Esophagus muscularis mucosa (tissue), 4 donors: Measurements from ENCODE around the gene TMEM198. TPM values are rescaled to one million over a fixed set of nuclear protein-coding genes. Genes with fewer than 3 reads are reported as not detected.

Source experiments
- DNase-seq: peaks from one replicate; pipeline ENCODE4 v3.0.0-alpha.2; 2017; ENCODE audit errors: extremely low spot score
- H3K27ac ChIP-seq, 4 donors: fragments of 200-600 bp; sonication (generic); replicated peaks in 1 of 4; 1 replicate in 3 of 4; 2 replicates in 1 of 4; pipeline ENCODE4 v1.5.1; 2016 to 2019; ENCODE audit warnings: mild to moderate bottlenecking in 1 of 4
- H3K27me3 ChIP-seq, 4 donors: fragments of 200-600 bp; sonication (generic); one replicate each; pipeline versions ENCODE4 v1.5.1 to v1.6.0; 2016 to 2019
- H3K36me3 ChIP-seq, 4 donors: fragments of 200-600 bp; sonication (generic); one replicate each; pipeline ENCODE4 v1.5.1; 2016 to 2019
- H3K4me1 ChIP-seq, 4 donors: fragments of 200-600 bp; sonication (generic); one replicate each; pipeline ENCODE4 v1.5.1; 2016 to 2019
- H3K4me3 ChIP-seq, 4 donors: fragments of 200-600 bp; sonication (generic); 1 replicate in 2 of 4; 2 replicates in 2 of 4; pipeline ENCODE4 v1.5.1; 2016 to 2019; ENCODE audit warnings: mild to moderate bottlenecking in 4 of 4, moderate library complexity in 1 of 4
- H3K9me3 ChIP-seq, 4 donors: fragments of 200-600 bp; sonication (generic); 1 replicate in 3 of 4; 2 replicates in 1 of 4; pipeline ENCODE4 v1.5.1; 2016 to 2019
- EP300 ChIP-seq: sonication (generic); formaldehyde crosslinking; IDR thresholded peaks from one replicate; pipeline ENCODE4 v1.6.1; 2017; ENCODE audit warnings: antibody characterized with exemption
- POLR2A ChIP-seq: fragments of 450-650 bp; IDR thresholded peaks from one replicate; pipeline ENCODE4 v1.6.1; 2017; ENCODE audit warnings: antibody characterized with exemption, moderate library complexity, mild to moderate bottlenecking, low read depth
- POLR2AphosphoS5 ChIP-seq, 2 donors: sonication (generic); formaldehyde crosslinking; IDR thresholded peaks; one replicate each; pipeline ENCODE4 v1.6.1; 2017; ENCODE audit warnings: antibody characterized with exemption in 2 of 2
- WGBS: methylation state at CpG from one replicate; pipeline ENCODE4 v1.1.5; 2018; 5-methylcytosine and 5-hydroxymethylcytosine counted together
- intact Hi-C: fragments of 100-400 bp; cut with DNase I; formaldehyde crosslinking; loops from one replicate; pipeline ENCODE4 v1.15.1; 2023
- total RNA-seq, 4 donors: library from RNA; depleted of rRNA; stranded (reverse); fragments of >200 nt; gene quantifications; one replicate each; pipeline versions ENCODE4 v1.1.0 to v1.2.1, GENCODE V29; 2016
- TF ChIP-seq, protein P1 (sequence below), 3 experiments: fragments of 200-600 bp in 2 of 3; fragments of 450-650 bp in 1 of 3; sonication (generic) in 2 of 3; IDR thresholded peaks; one replicate each; pipeline ENCODE4 v1.5.1; 2017 to 2019; ENCODE audit warnings: antibody characterized with exemption in 3 of 3, mild to moderate bottlenecking in 2 of 3, moderate library complexity in 1 of 3

TMEM198 gene
- total RNA-seq, 4 donors from 2014 or later: 3.7 to 4.7 (median 4.2) TPM

GRCh38 chr2:219575566-219576504 is 32.0 kb downstream of the TMEM198 start:
- no peak overlapping the region for H3K4me3 ChIP-seq
- WGBS: 94% methylated on average over 6 of the region's 6 CpGs
- H3K36me3 ChIP-seq: no peaks in the 10 kb centered on the region
- intact Hi-C loops: no loop called here
- TF ChIP-seq, protein P1, sequence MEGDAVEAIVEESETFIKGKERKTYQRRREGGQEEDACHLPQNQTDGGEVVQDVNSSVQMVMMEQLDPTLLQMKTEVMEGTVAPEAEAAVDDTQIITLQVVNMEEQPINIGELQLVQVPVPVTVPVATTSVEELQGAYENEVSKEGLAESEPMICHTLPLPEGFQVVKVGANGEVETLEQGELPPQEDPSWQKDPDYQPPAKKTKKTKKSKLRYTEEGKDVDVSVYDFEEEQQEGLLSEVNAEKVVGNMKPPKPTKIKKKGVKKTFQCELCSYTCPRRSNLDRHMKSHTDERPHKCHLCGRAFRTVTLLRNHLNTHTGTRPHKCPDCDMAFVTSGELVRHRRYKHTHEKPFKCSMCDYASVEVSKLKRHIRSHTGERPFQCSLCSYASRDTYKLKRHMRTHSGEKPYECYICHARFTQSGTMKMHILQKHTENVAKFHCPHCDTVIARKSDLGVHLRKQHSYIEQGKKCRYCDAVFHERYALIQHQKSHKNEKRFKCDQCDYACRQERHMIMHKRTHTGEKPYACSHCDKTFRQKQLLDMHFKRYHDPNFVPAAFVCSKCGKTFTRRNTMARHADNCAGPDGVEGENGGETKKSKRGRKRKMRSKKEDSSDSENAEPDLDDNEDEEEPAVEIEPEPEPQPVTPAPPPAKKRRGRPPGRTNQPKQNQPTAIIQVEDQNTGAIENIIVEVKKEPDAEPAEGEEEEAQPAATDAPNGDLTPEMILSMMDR (IDR thresholded peaks at IDR 0.05): no peak
- no peak for TF ChIP-seq POLR2A
- TF ChIP-seq EP300: no peak
- no peak for TF ChIP-seq POLR2AphosphoS5 (IDR thresholded peaks at IDR 0.05)
- peaks cover 7 to 11% (median 10%) of the 10 kb centered on the region in 4 donors for H3K4me1 ChIP-seq
- H3K9me3 ChIP-seq: no peaks in the 10 kb centered on the region
- no peak overlapping the region for H3K27ac ChIP-seq
- peaks cover 0 to 45% (median 0%) of the 10 kb centered on the region in 4 donors for H3K27me3 ChIP-seq
- no peak for DNase-seq

DNA sequence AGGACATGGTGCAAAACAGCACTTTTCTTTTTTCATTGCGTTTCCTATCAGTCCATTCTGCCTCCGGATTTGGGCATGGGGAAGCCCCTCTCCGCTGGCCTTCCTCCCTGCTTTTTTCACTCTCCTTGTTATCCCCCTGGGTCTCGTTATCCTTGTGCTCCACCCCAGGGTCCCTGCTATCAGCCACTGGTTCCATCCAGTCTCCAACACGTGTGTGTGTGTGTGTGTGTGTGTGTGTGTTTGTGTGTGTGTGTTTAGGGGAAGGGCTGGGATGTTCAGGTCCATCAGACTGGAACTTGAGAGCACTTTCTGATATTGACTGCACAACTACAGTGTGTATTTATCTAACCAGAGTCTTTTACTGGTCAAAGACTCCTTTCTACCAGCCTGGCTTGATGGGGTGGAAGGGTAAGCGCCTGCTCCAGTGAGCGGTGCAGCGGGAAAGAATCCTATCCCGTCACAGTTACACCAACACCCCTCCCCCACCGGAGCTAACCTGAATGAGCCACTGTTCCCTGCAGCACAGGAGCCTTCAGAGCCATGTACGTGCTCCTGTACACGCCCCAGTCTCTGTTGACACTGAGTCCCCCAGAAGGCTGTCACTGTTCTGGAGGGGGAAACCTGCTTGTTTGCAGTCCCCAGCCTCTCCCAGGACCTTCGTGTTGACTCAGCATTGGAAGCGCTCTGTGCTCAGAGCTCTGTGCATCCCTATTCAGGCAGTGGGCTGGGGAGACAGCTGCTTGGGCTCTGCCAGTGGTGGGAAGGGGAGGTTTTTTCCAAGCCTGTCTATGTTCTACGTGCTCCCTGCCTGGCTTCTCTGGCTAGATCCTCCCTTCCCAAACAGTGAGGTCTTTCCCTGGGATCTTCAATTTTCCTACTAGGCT is 32.9 kb downstream of the TMEM198 start:
- 29% methylated on average over 15 of the region's 15 CpGs for WGBS

GRCh38 chr2:219578811-219579613 is 35.2 kb downstream of the TMEM198 start:
- H3K9me3 ChIP-seq: no peaks in the 10 kb centered on the region
- H3K4me1 ChIP-seq: no peaks in the 10 kb centered on the region
- peaks cover 0 to 45% (median 0%) of the 10 kb centered on the region in 4 donors for H3K27me3 ChIP-seq
- intact Hi-C loops: no loop called here
- H3K27ac ChIP-seq: no peak overlapping the region
- DNase-seq: no peak
- H3K4me3 ChIP-seq: no peak overlapping the region
- WGBS: 73% methylated on average over 8 of the region's 8 CpGs
- H3K36me3 ChIP-seq: no peaks in the 10 kb centered on the region
- TF ChIP-seq POLR2A (no peak), POLR2AphosphoS5 (IDR thresholded peaks at IDR 0.05) (no peak), EP300 (no peak)
- TF ChIP-seq, protein P1 (IDR thresholded peaks at IDR 0.05): no peak

More for the DNA sequence above, 32.9 kb downstream of the TMEM198 start:
- Histone ChIP-seq H3K4me1 (peaks cover 2 to 6% (median 5%) of the 10 kb centered on the region in 4 donors), H3K27ac (no peak overlapping the region), H3K27me3 (peaks cover 0 to 45% (median 0%) of the 10 kb centered on the region in 4 donors), H3K4me3 (no peak overlapping the region), H3K36me3 (no peaks in the 10 kb centered on the region), H3K9me3 (no peaks in the 10 kb centered on the region)
- no peak for DNase-seq
- TF ChIP-seq EP300 (no peak), POLR2AphosphoS5 (IDR thresholded peaks at IDR 0.05) (no peak)
- intact Hi-C loops: no loop called here

- 78% methylated on average over 2 of the region's 2 CpGs for WGBS
- TF ChIP-seq POLR2AphosphoS5 (IDR thresholded peaks at IDR 0.05) (no peak), EP300 (no peak), POLR2A (no peak)
- TF ChIP-seq, protein P1 (IDR thresholded peaks at IDR 0.05): no peak
Observed at GRCh38 chr2:219581346-219581745, 37.5 kb downstream of the TMEM198 start.

More at GRCh38 chr2:219581346-219581745, 37.5 kb downstream of the TMEM198 start:
- H3K36me3 ChIP-seq: no peaks in the 10 kb centered on the region
- DNase-seq: no peak
- H3K4me3 ChIP-seq: no peak overlapping the region
- H3K9me3 ChIP-seq: no peaks in the 10 kb centered on the region
- no peak overlapping the region for H3K27ac ChIP-seq
- intact Hi-C loops: no loop called here
- H3K27me3 ChIP-seq: peaks cover 0 to 28% (median 0%) of the 10 kb centered on the region in 4 donors
- no peaks in the 10 kb centered on the region for H3K4me1 ChIP-seq
